ENCODE data around the gene OLFM1. TPM values are rescaled to one million over a fixed set of nuclear protein-coding genes. Genes with fewer than 3 reads are reported as not detected.
A peak's percentile ranks its signal among the peaks of the same experiment; 100 is the strongest.

OLFM1 gene
- total RNA-seq, 4 donors from 2014 or later, result 3.4 to 8.5 (median 6.7) TPM

DNA sequence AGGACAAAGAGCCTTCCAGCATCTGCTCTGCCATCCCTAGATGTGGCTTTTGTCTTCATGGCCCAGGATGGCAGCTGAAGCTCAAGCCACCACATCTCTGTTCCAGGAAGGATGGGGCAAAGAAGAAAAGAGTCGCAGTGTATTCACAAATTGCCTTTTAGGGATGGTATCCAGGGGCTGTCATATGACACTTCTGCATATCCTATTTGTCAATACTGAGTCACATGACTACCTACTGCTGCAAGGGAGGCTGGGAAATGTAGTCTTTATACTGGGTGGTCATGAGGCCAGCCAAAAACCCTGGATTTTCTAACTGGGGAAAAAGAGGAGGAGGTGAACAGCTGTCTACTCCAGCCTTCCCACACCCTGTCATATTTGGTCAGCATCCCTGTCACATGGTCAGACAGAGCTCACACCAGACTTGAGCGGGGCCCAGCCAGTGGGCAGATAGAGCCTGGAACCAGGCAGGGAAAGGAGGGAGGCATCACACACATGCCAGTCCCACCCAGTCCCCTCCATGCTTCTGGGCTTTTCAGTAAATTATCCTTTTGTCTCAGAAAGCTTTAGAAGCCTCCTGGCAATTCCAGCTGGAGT, 52.0 kb downstream of the OLFM1 start:
- Histone ChIP-seq H3K27ac (no peak overlapping the region), H3K4me3 (no peak overlapping the region), H3K4me1 (peaks cover 14 to 23% of the 10 kb centered on the region in 2 donors), H3K36me3 (no peaks in the 10 kb centered on the region), H3K9me3 (no peaks in the 10 kb centered on the region), H3K27me3 (peaks cover 0 to 6% (median 3%) of the 10 kb centered on the region in 3 donors)
- intact Hi-C loops (cut with DNase I; ENCODE audit: low total_unique reads) (loop anchor here (5.0 kb wide), 1 partner anchor 52 kb away; the partner anchor contains the start of gene OLFM1), in situ Hi-C loops (cut with MboI; ENCODE audit: low sequenced_read_pairs in 4 of 4) (no loop called here)
- ATAC-seq (peak; percentile 36 to 42), DNase-seq (no peak)
- TF ChIP-seq POLR2A (IDR thresholded peaks at IDR 0.05) (no peak), CTCF (IDR thresholded peaks at IDR 0.05 in 4 of 5, conservative IDR thresholded peaks at IDR 0.05 in 1 of 5) (no peak)

GRCh38 chr9:135141183-135141774, 53.8 kb downstream of the OLFM1 start:
- Histone ChIP-seq H3K27ac (no peak overlapping the region), H3K4me1 (peaks cover 13 to 14% of the 10 kb centered on the region in 2 donors), H3K27me3 (peaks cover 6 to 17% (median 7%) of the 10 kb centered on the region in 3 donors), H3K36me3 (no peaks in the 10 kb centered on the region), H3K9me3 (no peaks in the 10 kb centered on the region), H3K4me3 (no peak overlapping the region)
- intact Hi-C loops (cut with DNase I; ENCODE audit: low total_unique reads) (no loop called here), in situ Hi-C loops (cut with MboI; ENCODE audit: low sequenced_read_pairs in 4 of 4) (no loop called here)
- TF ChIP-seq POLR2A (IDR thresholded peaks at IDR 0.05) (no peak), CTCF (IDR thresholded peaks at IDR 0.05 in 4 of 5, conservative IDR thresholded peaks at IDR 0.05 in 1 of 5) (no peak)
- ATAC-seq (no peak), DNase-seq (no peak)

GRCh38 chr9:135144581-135145170, 57.2 kb downstream of the OLFM1 start:
- TF ChIP-seq CTCF (IDR thresholded peaks at IDR 0.05 in 4 of 5, conservative IDR thresholded peaks at IDR 0.05 in 1 of 5) (no peak), POLR2A (IDR thresholded peaks at IDR 0.05) (no peak)
- Histone ChIP-seq H3K27me3 (peaks cover 20 to 37% (median 26%) of the 10 kb centered on the region in 3 donors), H3K4me3 (no peak overlapping the region), H3K9me3 (no peaks in the 10 kb centered on the region), H3K36me3 (no peaks in the 10 kb centered on the region), H3K27ac (no peak overlapping the region), H3K4me1 (no peaks in the 10 kb centered on the region)
- no peak for ATAC-seq
- in situ Hi-C loops (cut with MboI; ENCODE audit: low sequenced_read_pairs in 4 of 4), result no loop called here
- no peak for DNase-seq
- intact Hi-C loops (cut with DNase I; ENCODE audit: low total_unique reads), result no loop called here

DNA sequence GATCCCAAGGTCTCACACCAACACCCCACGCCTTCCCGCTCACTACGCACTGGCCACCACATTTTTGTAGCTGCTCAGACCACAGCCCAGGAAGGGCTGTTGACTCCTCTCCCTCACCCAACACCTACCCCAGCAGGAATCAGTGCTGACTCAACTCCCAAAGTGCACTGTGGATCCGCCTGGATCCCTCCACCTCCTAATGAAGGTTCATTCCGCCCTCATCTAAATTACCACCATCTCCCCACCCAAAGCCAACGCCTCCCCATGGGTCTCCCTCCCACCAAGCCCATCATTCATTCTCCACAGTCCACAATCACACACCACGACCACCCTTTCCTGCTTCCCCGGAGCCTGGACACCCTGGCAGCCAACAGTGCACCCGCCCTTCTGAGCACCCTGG, 57.8 kb downstream of the OLFM1 start:
- Histone ChIP-seq H3K4me3 (no peak overlapping the region), H3K27ac (no peak overlapping the region), H3K4me1 (no peaks in the 10 kb centered on the region), H3K36me3 (no peaks in the 10 kb centered on the region), H3K27me3 (peaks cover 20 to 37% (median 26%) of the 10 kb centered on the region in 3 donors), H3K9me3 (no peaks in the 10 kb centered on the region)
- TF ChIP-seq CTCF (IDR thresholded peaks at IDR 0.05 in 4 of 5, conservative IDR thresholded peaks at IDR 0.05 in 1 of 5), result no peak
- TF ChIP-seq POLR2A (IDR thresholded peaks at IDR 0.05), result no peak
- ATAC-seq (no peak), DNase-seq (no peak)
- in situ Hi-C loops (cut with MboI; ENCODE audit: low sequenced_read_pairs in 4 of 4), result no loop called here
- intact Hi-C loops (cut with DNase I; ENCODE audit: low total_unique reads), result no loop called here

All from gastrocnemius medialis (tissue), 4 donors.